IPS-NIHi7 (cell line): Measurements from ENCODE around the gene SPCS2.
A peak's percentile ranks its signal among the peaks of the same experiment; 100 is the strongest.
"Not testable (repeated sequence)": the region's sequence is repeated elsewhere in the genome, so short reads cannot be mapped to it uniquely, and the experiment has no call there.

ENCODE experiments used
- DNase-seq: peaks from one replicate; pipeline ENCODE4 v3.0.0; 2012; ENCODE audit warnings: mixed read lengths; ENCODE audit errors: extremely low spot score

The SPCS2 gene

GRCh38 chr11:74949753-74950137, 679 bp downstream of the SPCS2 start:
- DNase-seq = peak; percentile 25

GRCh38 chr11:74950374-74950969, 1.4 kb downstream of the SPCS2 start:
- no peak for DNase-seq

GRCh38 chr11:74951226-74951625, 2.2 kb downstream of the SPCS2 start:
- no peak for DNase-seq

- no peak for DNase-seq
These were observed 3.7 kb downstream of the SPCS2 start for GRCh38 chr11:74952752-74953151.

- no peak for DNase-seq
These were observed 4.4 kb downstream of the SPCS2 start for GRCh38 chr11:74953451-74953850.

GRCh38 chr11:74954199-74954598, 5.1 kb downstream of the SPCS2 start:
- no peak for DNase-seq

GRCh38 chr11:74956397-74957015, 7.4 kb downstream of the SPCS2 start:
- DNase-seq = no peak

GRCh38 chr11:74957937-74958629, 9.0 kb downstream of the SPCS2 start:
- no peak for DNase-seq

GRCh38 chr11:74960128-74960527, 11.1 kb downstream of the SPCS2 start:
- not testable (repeated sequence) for DNase-seq

- no peak for DNase-seq
These were observed 17.6 kb downstream of the SPCS2 start for GRCh38 chr11:74966651-74967050.

- no peak for DNase-seq
These were observed 21.9 kb downstream of the SPCS2 start for GRCh38 chr11:74970852-74971395.

- no peak for DNase-seq
These were observed 22.4 kb downstream of the SPCS2 start for GRCh38 chr11:74971424-74971823.

GRCh38 chr11:74978041-74978440, 29.0 kb downstream of the SPCS2 start:
- no peak for DNase-seq

- DNase-seq = no peak
These were observed 31.6 kb downstream of the SPCS2 start for GRCh38 chr11:74980634-74981033.

GRCh38 chr11:74981888-74982287, 32.8 kb downstream of the SPCS2 start:
- DNase-seq = no peak

GRCh38 chr11:74984070-74984469, 35.0 kb downstream of the SPCS2 start:
- DNase-seq = no peak

- no peak for DNase-seq
These were observed 35.7 kb downstream of the SPCS2 start for GRCh38 chr11:74984730-74985129.

GRCh38 chr11:74988541-74989259, 39.6 kb downstream of the SPCS2 start, which contains the start of gene NEU3:
NEU3 (plus strand) TSS chr11:74988933; CDS start chr11:74989061, 128 bp downstream.
- DNase-seq = peak; percentile 94

GRCh38 chr11:74989260-74989638, 40.2 kb downstream of the SPCS2 start:
- no peak for DNase-seq

- DNase-seq = not testable (repeated sequence)
These were observed 41.1 kb downstream of the SPCS2 start for GRCh38 chr11:74990150-74990549.

GRCh38 chr11:74990941-74991340, 41.9 kb downstream of the SPCS2 start:
- DNase-seq = no peak

GRCh38 chr11:74992852-74993251, 43.8 kb downstream of the SPCS2 start:
- no peak for DNase-seq
